ENCODE measurements around the gene SLC12A8.

The SLC12A8 gene

GRCh38 chr3:125191256-125191655 lies 21.3 kb downstream of the SLC12A8 start:
- no peak for TF ChIP-seq CTCF (conservative IDR thresholded peaks at IDR 0.05; ENCODE audit: control insufficient read depth, insufficient read depth, low read depth, low read length)
- no peak overlapping the region for H3K4me3 ChIP-seq (ENCODE audit: control insufficient read depth, low read depth, low read length)
- peak; percentile 32 for DNase-seq (ENCODE audit: low read depth)

GRCh38 chr3:125190786-125191185 lies 21.8 kb downstream of the SLC12A8 start:
- no peak for DNase-seq (ENCODE audit: low read depth)
- H3K4me3 ChIP-seq (ENCODE audit: control insufficient read depth, low read depth, low read length), result no peak overlapping the region
- TF ChIP-seq CTCF (conservative IDR thresholded peaks at IDR 0.05; ENCODE audit: control insufficient read depth, insufficient read depth, low read depth, low read length), result no peak

- no peak overlapping the region for H3K4me3 ChIP-seq (ENCODE audit: control insufficient read depth, low read depth, low read length)
- DNase-seq (ENCODE audit: low read depth), result no peak
- TF ChIP-seq CTCF (conservative IDR thresholded peaks at IDR 0.05; ENCODE audit: control insufficient read depth, insufficient read depth, low read depth, low read length), result no peak
Measured at GRCh38 chr3:125189378-125190165, 23.0 kb downstream of the SLC12A8 start.

- no peak for DNase-seq (ENCODE audit: low read depth)
- TF ChIP-seq CTCF (conservative IDR thresholded peaks at IDR 0.05; ENCODE audit: control insufficient read depth, insufficient read depth, low read depth, low read length), result no peak
- H3K4me3 ChIP-seq (ENCODE audit: control insufficient read depth, low read depth, low read length), result no peak overlapping the region
Measured at GRCh38 chr3:125188955-125189354, 23.6 kb downstream of the SLC12A8 start.

GRCh38 chr3:125187599-125187910 lies 25.0 kb downstream of the SLC12A8 start:
- no peak for TF ChIP-seq CTCF (conservative IDR thresholded peaks at IDR 0.05; ENCODE audit: control insufficient read depth, insufficient read depth, low read depth, low read length)
- H3K4me3 ChIP-seq (ENCODE audit: control insufficient read depth, low read depth, low read length), result no peak overlapping the region
- DNase-seq (ENCODE audit: low read depth), result no peak

GRCh38 chr3:125186800-125187598 lies 25.5 kb downstream of the SLC12A8 start:
- H3K4me3 ChIP-seq (ENCODE audit: control insufficient read depth, low read depth, low read length), result no peak overlapping the region
- no peak for TF ChIP-seq CTCF (conservative IDR thresholded peaks at IDR 0.05; ENCODE audit: control insufficient read depth, insufficient read depth, low read depth, low read length)
- DNase-seq (ENCODE audit: low read depth), result no peak

All from fibroblast of mammary gland (primary cell).